Measurements from ENCODE around the gene ATG9A.

ATG9A gene

GRCh38 chr2:219229305-219230058, at the start of gene ATG9A, which contains the start of gene ANKZF1:
Gene ATG9A (minus strand): TSS chr2:219229636. CDS start chr2:219228024, 1,612 bp downstream.
Gene ANKZF1 (plus strand): TSS chr2:219229806. CDS start chr2:219230258, 452 bp downstream.
- H3K27ac ChIP-seq, result peak within 1 kb of the TSS; percentile 95
- TF ChIP-seq ZFX (IDR thresholded peaks at IDR 0.05; ENCODE audit: borderline replicate concordance) (no peak), CTCF (IDR thresholded peaks at IDR 0.05) (no peak)

GRCh38 chr2:219278655-219279150, 49.3 kb upstream of the ATG9A start:
- peak overlapping the region; percentile 74 for H3K27ac ChIP-seq
- no peak for TF ChIP-seq CTCF (IDR thresholded peaks at IDR 0.05)
- TF ChIP-seq ZFX (IDR thresholded peaks at IDR 0.05; ENCODE audit: borderline replicate concordance), result no peak

DNA sequence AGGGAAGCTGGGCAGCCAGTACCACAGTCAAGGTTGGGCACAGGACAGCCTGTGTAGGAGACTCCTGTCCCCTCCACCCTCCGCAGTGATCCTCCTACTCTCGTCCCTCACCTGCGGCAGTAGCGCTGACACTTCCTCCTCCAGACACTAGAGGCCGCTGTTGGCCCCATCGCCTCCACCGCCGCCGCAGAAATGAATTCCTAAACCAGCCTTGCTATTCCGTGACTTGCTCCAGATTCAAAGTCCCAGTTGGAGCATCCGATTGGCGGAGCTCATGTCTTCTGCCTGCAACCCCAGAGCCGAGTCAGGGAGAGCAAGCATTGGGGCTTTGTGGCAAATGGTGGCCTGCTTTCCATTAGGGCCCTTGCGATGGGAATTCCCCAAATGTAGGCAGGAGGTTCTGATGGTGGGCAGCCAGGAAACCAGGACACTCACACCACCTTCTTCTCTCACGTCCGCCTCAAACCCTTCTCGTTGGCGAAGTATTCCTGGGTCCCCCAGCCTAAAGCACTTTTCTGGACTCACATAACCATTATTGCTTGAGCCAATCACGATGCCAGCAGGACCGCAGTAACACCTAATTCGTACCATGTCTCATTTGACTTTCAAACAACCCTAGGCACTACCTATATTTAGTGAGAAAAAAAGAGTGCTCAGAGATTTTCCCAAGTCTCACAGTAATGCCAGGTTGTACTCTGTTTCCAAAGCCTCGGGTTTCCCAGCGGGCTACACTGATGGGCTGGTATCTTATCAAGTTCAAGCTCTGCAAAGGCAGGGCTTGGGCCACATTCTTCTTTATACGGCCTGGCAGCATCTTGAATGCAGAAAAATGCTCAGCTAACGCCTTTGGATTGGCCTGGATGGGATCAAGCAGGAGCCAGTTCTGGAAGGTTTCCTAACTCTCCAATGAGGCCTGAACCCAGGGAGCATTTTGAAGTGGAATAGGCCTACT, 48.5 kb upstream of the ATG9A start:
- peak overlapping the region; percentile 74 for H3K27ac ChIP-seq

DNA sequence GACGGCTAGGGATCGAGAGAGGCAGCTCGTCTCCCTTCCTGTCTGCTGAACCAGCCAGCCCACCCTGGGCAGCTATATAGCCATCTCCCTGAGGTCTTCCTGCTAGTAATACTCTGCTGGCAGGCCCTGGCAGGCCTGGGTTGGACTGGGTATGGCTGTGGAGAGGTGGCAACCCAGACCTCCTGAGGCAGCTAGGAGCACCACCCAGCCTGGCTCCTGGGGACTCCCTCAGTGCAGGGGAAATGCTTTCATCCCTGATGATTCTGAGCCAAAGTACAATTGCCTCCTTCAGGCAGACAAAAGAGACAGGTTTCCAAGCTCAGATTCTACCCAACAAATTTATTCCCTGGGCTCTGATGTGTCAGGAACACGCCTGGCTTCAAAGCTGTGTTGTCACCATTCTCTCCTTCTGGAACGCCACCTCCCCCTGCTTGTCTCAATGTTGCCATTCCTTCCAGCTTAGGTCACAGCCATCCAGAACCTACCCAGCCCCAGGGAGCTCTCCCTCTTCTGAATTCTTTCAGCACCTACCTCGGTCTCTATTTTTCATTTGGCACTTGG, 45.0 kb upstream of the ATG9A start:
- H3K27ac ChIP-seq, result no peak overlapping the region
- TF ChIP-seq CTCF (IDR thresholded peaks at IDR 0.05) (no peak), ZFX (IDR thresholded peaks at IDR 0.05; ENCODE audit: borderline replicate concordance) (no peak)

More for the DNA sequence above, 48.5 kb upstream of the ATG9A start:
- TF ChIP-seq ZFX (IDR thresholded peaks at IDR 0.05; ENCODE audit: borderline replicate concordance) (no peak), CTCF (IDR thresholded peaks at IDR 0.05) (peak; percentile 98)

DNA sequence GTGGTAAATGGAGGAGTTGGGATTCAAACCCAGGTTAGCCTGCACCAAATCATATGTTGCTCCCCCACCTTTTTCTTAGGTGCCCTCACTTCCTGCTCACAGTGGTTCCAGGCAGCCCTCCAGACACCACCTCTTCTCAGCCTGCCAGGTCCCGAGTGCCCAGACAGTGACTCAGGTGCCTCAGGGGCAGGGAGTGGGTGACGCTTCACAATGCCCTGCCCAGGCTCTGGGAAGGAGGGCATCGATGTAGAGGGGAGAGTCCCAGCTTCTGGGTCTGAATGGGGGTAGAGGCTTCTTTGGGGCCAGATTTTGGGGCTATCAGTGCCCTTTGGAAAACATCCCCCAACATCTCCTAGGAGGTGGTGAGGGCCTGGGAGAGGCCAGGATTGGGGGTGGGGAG, 44.5 kb upstream of the ATG9A start:
- H3K27ac ChIP-seq, result no peak overlapping the region
- TF ChIP-seq CTCF (IDR thresholded peaks at IDR 0.05) (no peak), ZFX (IDR thresholded peaks at IDR 0.05; ENCODE audit: borderline replicate concordance) (no peak)

DNA sequence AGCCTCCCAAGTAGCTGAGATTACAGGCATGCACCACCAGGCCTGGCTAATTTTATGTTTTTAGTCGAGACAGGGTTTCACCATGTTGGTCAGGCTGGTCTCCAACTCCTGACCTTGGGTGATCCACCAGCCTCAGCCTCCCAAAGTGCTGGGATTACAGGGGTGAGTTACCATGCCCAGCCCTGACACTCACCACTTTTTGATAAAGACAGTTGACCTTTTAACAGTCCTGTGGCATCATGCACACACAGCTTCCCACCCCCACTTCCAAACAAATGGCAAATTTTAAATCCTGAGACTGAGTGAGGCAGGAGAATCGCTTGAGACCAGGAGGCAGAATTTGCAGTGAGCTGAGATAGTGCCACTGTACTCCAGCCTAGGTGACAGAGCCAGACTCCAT, 43.6 kb upstream of the ATG9A start:
- H3K27ac ChIP-seq, result no peak overlapping the region
- TF ChIP-seq ZFX (IDR thresholded peaks at IDR 0.05; ENCODE audit: borderline replicate concordance), result no peak

- TF ChIP-seq CTCF (IDR thresholded peaks at IDR 0.05) (no peak), ZFX (IDR thresholded peaks at IDR 0.05; ENCODE audit: borderline replicate concordance) (no peak)
- no peak overlapping the region for H3K27ac ChIP-seq
These were observed 42.9 kb upstream of the ATG9A start for GRCh38 chr2:219272356-219272755.

All from 22Rv1 (cell line).